NCI-H446 (cell line): ENCODE measurements around the gene OLA1.

Source experiments
- DNase-seq, 2 experiments: peaks; one replicate each; lab custom pipeline; 2025; lab: John Stamatoyannopoulos, UW

OLA1 gene

DNA sequence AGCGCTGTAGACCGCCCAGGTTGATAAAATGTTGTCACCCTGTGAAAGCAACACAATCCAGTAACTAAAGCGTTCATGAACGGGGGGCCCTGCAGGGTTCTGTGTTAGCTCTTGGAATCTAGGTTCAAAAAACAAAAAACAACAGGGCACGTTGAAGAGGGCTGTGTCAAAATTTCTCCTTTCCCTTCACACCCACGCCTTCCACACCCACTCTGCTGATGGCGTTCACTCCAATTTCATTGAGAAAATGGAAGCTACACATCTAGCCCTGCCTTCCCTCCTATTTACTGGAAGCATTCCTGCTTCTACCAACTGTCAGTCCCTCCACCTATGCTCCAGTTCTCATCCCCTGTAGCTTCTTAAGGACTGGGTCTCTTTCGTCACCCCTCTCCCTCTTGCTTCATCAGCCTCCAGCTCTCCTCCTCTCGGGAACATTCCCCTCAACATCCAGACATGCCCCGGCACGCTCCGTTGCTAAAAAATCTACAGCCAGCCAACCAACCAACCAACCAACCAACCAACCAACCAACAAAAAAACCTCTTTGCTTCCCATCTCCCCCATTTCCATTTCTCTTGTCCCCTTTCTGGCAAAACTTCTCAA is 184.7 kb downstream of the OLA1 start:
- no peak for DNase-seq

DNA sequence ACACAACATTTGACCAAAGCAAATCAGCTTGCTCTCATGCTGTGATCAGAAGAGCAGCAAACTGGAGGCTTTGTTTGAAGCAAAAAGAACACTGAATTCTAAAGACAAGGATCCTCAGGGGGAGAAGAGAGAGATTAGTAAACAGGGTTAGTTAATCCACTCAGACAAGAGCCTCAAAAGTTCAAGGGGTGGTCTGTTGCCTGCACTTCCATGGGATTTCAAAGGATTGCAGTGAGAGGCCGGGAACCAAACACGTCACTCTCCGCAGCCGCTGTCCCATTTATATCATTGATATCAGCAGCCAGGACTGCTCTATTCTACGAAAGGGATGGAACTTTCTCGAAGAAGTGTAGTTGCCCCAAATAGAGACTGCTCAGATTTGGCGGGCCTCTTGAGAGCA is 185.4 kb downstream of the OLA1 start:
- no peak for DNase-seq

DNA sequence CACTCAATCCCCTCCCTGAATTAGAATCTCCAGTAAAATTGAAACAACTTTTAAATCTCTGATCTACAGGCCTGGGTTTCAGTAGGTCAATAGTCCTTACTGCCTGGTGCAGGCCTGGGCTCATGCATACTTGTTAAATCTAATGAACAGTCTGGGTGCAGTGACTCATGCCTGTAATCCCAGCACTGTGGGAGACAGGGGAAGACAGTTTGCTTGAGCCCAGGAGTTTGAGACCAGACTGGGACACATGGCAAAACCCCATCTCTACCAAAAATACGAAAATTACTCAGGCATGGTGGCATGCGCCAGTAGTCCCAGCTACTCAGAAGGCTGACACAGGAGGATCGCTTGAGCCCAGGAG is 188.5 kb downstream of the OLA1 start:
- no peak for DNase-seq

DNA sequence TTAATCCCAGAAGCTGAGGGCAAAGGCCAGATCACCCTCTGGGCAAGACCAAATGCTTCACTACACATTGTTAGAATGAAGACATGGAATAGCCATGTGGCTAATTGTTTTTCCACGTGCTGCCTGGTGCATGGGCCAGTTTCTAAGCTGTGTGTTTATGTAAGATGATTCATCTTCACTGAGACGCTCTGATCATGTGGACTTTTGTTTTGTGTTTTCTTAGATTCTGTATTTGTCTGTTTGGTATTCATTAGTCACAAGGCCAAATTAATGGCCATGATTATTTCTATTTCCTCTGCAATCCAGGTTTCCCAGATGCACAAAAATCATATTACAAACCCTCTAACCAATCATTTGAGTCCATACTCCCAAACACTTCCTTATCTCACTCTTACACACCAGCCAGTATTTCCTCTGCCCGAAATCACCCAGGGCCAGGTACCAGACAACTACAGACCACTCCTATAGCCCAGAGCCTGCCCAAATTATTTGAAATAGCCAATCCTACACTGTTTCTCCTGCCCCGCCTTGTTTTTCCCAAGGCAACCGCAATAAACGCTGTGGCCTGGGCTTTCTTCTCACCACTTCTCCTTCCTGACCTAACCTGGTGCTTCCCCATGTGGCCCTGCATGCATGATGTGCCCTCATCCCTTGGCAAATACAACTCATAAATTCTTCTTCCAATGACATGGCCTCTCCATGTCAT is 189.0 kb downstream of the OLA1 start:
- DNase-seq: no peak

DNA sequence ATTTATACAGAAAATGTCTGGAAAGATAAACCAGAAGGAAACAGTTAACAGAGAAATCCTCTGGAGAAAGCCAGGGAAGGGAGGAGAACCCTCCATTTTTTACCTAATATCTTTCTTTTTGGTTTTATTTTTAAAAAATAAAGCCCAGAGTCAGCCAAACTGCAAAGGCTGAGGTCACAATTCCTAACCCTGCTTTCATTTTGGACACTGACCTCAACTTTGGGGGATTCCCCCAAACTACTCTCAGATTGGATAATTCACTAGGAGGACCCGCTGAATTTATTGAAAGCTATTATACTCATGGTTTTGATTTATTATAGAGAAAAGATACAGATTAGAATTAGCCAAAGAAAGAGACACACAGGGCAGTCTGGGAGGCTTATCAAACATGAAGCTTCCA is 189.9 kb downstream of the OLA1 start:
- no peak for DNase-seq

DNA sequence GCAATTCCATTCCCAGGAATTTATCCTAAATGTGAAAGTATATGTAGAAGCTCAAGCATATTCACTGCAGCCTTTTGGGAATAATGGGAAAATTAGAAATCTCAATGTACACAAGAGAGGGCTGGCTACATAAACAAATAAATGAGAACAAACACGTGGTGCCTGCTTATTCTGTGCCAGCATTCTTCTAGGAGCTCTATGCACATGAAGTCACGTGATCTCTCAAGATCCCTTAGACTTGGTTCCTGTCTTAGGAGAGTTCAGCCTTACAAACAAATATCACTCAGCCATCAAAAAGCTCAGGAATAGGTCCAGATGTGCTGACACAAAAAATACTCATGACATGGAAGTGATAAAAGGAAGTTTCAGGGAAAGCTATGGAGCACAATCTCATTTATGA is 190.3 kb downstream of the OLA1 start:
- no peak for DNase-seq

DNA sequence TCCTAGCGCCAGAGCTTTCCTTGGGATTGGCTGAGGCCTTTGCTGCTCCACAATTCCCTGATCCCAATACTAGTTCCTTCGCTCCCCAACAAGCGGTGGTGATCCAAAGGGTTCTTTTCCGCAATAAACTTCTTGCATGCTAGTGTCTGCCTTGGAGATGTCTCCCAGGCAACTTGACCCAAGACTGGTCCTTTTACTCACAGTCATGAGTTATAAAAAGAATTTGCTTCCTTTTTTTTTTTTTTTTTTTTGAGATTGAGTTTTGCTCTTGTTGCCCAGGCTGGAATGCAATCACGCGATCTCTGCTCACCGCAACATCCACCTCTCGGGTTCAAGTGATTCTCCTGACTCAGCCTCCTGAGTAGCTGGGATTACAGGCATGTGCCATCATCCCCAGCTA is 193.4 kb downstream of the OLA1 start:
- DNase-seq: no peak

DNA sequence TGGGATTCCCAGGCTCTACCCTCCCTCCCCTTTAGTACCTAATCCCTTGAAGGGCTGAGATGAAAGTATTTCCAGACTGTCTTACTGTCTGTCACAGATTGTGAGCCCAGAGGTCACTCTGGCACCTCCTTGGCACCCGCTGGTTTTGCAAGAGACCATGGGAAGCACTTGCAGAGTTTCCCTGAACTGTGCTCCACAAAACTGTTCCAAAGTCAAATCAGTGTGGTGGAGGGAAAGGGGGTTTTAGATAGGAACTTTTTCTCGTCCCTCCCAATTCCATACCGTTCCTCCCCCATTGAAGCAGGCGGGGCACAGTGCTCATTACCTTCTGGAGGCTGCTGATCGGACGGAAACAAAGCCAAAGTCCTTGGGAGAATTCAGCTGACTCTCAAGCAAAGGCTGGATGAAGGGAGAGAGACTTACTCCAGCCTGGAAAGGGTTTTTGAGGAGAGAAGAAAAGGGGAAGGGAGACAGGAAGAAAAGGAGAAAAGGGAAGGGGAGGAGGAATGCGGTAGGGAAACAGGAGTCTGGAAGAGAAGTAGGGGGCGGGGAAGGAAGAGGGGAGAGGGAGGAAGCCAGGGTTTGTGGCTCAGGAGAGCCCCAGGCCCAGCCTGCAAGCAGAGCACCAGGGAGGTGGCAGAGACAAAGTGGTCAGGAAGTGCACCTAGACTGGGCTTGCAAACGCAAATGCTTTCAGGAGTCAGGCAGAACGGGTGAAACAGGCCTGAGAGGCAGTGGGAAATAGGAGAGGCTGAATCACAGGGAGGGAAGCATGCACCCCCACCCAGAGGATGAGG is 194.8 kb downstream of the OLA1 start:
- DNase-seq: no peak

DNA sequence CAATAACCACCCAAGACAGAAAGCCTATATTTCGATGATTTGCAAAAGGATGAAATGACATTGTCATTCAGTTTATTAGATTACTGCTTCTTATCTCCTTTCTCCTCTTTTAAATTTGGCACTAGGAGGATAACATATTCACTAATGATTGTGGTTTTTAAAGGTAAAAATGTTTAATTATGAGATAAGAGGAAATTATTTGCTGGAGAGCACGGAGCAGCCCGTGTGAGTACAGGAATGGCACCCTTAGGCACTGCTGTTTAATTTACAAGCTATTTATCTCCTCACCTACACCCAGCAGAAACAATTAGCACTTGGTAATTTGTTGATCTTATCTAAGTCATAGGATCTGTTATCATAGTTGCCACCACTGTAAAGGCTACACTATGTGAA is 195.8 kb downstream of the OLA1 start:
- no peak for DNase-seq

DNA sequence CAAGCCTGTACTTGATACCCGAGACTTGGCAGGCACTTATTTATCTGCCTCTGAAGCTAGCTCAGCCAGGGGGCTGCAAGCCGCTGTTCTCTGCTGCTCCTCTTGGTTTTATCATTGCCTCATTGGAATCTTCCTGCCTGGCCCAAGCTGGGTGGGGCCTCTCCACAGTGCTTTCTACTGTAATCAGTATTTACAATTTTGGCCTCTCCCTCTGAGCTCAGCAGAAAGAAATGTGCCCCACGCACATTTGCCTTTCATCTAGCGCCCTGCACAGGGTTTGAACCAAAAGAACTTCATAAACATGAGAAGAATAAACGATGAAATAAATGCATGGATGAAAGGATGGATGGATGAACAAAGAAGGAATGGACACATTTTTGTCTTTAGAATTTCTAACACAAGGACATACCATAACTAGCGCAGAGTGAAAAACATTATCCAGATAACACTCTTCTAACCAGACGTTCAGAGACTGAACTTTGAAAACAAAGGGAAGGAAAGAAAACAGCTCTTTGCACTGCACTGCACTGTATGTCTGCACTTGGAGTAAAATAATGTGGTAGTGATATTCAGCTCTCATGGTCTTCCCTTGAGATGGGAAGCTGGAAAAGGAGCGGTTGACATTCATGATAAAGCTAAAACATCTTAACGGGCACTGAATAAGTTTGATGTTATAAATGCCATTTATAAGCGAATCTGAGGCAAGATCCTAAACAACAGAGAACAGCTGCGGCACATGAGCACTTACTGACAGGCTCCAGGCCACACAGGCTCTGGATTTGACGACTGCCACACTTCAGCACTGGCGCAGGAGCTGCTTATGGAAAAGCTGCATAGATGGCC is 196.4 kb downstream of the OLA1 start:
- no peak for DNase-seq

DNA sequence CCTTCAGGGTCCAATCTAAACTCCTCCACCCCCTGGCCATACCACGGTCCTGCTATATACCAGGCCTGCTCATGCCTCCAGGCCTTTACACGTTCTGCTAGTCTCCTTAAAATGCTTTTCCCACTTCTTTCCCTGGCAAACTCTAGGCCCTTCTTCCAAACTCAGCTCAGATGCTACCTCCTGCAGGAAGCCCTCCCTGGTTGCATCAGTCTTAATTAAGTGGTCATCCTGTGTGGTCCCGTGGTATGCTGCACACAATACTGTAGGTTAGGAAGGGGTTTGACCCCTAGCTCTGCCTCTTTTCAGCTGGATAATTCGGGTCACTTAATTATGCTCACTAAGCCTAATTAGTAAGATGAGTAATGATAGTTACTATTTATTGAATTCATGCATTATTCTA is 197.3 kb downstream of the OLA1 start:
- no peak for DNase-seq

DNA sequence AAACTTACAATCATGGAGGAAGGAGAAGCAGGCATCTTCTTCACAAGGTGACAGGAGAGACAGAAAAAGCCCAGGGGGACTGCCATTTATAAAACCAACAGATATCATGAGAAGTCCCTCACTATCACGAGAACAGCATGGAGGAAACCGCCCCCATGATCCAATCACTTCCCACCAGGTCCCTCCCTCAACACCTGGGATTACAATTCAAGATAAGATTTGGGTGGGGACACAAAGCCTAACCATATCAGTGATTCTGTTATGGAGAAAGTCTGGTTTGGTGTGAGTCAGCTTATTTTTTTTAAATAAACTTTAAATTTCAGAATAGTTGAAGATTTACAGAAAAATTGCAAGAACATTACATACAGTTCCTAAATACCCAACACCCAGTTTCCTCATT is 198.4 kb downstream of the OLA1 start:
- no peak for DNase-seq

DNA sequence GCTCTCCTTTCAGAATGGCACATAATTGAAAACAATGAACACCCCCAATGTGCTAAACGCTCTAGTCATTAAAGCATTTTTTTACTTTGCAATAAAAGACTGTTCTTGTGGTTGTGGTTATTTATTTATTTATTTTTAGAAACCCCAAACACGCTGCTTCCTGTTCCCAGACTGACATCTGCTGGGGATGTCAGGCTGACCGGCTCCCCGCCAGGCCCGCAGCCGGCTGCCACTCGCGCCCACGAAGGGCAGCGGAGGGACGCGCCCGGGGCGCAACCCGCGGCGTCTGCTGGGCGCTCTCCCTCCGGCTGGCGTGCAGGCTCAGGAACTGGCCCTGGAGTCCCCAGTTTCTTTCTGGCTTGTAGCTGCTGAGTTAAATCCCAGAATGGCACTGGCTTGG is 200.1 kb downstream of the OLA1 start:
- no peak for DNase-seq

DNA sequence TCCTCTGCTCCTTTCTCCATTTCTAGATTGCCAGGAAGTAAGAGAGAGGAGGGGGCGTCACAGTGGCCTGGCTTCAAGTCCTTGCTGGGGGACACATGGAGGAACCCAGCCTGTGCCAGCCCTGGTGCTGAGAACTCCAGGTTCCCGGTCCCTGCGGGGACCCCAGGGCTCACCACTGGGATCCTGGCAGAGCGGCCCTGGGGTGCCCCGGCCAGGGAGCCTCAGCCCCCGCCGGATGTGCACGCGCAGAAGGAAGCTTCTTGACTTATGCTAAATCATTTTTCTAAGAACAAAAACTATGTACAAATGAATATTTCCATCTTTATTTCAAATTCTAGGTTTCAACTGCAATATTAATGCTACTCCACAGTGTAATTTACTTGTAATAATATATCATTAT is 200.6 kb downstream of the OLA1 start:
- no peak for DNase-seq

DNA sequence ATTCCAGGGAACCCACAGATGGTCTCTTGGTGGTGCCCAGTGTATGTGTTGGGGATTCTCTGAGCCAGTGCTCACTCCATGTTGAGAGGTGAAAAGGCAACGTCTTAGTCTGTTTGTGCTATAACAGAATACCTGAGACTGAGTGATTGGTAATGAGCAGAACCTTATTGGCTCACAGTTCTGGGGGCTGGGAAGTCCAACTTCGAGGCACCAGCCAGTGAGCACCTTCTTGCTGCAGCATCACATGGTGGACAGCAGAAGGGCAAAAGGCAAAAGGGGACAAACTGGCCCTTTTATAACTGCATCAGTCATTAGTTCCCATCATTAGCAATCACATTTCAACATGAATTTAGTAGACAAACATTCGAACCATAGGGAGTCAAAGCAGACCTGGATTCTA is 202.2 kb downstream of the OLA1 start:
- DNase-seq: no peak

DNA sequence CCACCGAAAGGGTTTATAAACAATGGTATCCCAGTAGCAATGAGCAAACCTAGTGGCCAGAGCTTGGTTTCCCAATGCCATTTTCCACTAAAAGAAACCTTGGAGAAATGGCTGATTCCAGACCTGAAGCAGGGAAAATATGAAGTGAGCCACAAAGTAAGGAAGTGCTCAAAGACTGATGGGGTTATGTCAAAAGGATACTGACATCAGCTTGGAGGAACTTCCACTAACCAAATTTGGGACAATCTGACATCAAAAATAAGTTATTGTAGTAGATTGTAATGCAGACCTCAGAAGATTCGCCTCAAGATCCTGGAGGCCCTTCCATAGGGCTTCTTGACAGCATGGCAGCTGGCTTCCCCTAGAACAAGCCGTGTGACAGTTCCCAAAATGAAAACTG is 203.8 kb downstream of the OLA1 start:
- no peak for DNase-seq

DNA sequence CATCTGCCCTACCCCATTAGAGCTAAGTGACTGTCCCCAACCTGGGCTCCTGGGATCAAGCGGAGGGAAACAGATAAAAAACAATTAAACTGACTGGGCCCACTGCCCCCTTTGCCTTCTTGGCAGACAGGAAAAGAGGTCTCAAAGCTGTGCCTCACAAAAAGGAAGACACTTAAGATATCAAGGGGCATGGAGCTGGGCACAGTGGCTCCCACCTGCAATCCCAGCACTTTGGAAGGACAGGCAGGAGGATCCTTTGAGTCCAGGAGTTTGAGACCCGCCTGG is 208.0 kb downstream of the OLA1 start:
- DNase-seq: no peak

DNA sequence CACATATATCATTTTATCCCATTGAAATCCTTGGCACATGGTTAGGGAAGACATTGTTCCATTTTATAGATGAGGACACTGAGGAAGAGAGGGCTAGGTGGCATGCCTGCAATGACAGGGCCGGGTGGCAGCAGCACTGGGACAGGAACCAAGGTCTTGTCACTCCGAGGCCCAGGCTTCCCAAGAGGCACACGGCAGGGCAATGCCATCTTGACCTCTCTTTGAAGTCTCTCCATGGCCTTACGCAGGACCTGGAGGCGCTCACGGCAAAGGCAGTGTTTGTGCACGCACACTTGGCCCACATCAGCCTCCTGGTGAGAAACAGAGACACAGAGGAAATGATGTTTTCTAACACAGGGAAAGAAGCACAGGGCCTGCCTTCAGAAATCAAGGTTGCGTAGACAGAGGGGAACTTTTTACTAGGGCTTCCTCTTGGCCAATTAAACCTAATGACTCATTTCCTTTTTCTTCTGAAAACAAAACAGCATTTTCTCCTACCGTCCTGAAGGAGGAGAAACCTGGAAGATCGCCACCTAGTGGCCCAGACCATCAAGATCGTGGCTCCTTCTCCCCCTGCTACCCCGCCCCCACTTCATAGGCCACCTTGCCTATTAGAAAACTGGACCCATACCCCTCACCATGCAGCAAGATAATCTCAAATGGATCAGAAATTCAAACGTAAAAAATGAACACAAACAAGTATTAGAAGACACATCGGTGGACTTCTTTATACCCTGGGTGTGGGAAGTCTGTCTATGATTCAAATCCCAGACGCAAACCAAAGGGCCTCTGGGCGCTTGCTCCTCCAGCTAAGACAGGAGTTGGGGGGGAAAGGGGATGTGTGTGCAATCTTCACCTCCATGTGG is 208.5 kb downstream of the OLA1 start:
- DNase-seq: peak; percentile 38 to 75

DNA sequence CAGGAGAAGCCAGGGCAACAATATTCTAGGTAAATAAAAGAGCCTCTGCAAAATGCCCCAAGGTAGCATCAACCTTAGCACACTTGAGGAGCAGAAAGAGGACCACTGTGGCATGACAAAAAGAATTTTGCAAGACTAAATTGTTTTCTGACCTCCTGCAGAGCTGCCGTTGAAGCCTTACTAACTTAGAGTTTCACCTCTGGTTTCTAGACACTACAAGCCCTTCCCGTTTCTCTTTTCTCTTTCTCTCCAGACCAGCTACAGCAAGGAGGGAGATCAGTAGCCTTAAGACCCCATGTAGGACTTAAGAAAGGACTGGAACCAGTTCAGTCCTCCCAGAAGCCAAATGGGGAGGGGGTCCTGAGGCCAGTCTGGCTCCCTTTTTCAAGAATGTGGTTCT is 209.9 kb downstream of the OLA1 start:
- DNase-seq: no peak

DNA sequence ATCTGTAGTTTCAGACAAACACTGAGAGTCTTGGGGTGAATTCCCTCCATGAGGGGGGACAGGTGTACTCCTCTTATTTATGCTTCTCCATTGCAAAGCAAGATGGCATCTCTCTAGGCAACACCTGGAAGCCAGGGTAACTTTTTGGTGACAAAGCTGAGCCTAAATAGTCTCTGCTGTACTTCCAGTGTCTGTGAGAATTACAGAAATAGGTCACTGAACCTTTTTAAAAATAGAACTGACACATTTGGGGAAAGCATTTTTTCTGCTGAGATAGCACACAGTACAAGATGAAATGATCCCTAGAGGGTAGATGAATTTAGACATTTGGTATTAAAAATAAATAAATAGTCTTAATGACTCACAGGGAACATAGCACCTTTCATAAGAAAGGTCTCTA is 211.5 kb downstream of the OLA1 start:
- DNase-seq: no peak

DNA sequence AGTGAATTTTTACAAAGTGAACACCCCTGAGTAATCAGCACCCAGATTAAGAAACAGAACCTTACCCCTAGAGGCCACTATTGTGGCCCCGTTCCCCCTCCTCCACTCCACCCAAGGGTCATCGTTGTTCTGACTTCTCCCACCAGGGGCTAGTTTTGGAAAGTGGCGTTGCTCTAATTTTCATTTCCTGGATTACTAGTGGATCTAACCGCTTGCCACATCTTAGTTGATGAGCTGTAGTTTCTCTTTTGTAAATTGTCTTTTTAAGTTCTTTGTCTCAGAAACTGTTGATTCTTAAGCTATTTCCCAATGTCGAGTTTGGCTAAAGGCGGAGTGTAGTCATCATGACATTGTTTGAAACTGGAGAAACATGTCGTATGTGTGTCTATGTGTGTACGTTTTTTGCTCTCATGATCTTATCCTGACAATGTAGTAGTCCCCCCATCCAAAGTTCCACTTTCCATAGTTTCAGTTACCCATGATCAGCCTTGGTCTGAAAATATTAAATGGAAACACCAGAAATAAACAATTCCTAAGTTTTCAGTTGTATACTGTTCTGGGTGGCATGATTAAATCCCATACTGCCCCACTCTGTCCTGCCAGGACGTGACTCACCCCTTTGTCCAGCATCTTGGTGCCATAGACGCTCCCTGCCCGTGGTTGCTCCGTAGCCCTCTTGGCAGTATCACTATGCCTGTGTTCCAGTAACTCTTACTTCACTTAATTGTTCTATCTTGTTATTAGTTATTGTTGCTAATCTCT is 212.2 kb downstream of the OLA1 start:
- no peak for DNase-seq
